NCI-H2227 (cell line): ENCODE measurements around the gene DSE.
A peak's percentile ranks its signal among the peaks of the same experiment; 100 is the strongest.

Experiments used
- DNase-seq: peaks from one replicate; lab custom pipeline; 2025; ENCODE audit not compliant: unreplicated experiment; lab: John Stamatoyannopoulos, UW

The DSE gene

GRCh38 chr6:116409756-116410155 lies 39.0 kb downstream of the DSE start:
- DNase-seq, result no peak

- no peak for DNase-seq
Measured at GRCh38 chr6:116411284-116411623, 40.5 kb downstream of the DSE start.

- DNase-seq, result no peak
Measured at GRCh38 chr6:116412270-116412669, 41.5 kb downstream of the DSE start.

DNA sequence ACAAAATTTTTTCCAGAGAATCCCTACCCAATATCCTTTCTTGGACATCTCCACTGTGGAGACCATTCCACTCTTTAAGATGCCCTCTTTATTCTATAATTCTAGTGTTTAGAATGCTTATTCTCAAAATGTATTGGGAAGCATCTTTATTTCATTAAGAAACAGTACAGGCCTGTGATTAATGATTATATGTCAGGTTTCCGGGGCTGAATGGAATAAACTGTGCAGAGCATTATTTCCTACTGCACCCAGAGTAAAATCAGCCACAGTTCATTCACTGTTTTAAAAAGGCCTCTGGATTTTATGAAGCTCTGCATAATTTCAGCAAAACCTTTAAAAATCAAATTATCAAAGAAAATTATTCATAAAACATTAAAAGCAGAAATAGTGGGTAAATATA lies 42.6 kb downstream of the DSE start:
- DNase-seq, result no peak

DNA sequence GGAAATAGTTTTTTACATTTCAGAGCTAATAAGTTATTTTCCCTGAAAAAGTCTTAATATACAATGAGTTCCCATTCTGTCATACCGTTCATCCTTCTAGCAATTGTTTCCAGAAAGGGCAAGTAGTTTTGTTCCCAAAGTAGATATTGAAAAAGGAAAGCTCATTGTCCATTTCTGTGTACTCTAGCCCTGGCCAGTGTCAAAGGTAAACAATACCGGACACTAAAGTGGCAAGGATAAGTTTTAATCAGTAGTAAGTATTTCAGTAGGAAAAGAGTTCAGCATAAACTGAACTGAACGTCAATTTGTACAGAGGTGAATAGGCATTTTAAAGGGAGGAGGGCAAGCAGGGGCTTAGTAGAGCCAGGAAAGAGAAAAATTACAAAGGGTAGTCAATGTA lies 46.9 kb downstream of the DSE start:
- DNase-seq, result no peak

- no peak for DNase-seq
Measured at GRCh38 chr6:116419069-116419786, 48.5 kb downstream of the DSE start.

GRCh38 chr6:116420341-116420740 lies 49.6 kb downstream of the DSE start:
- DNase-seq, result no peak

DNA sequence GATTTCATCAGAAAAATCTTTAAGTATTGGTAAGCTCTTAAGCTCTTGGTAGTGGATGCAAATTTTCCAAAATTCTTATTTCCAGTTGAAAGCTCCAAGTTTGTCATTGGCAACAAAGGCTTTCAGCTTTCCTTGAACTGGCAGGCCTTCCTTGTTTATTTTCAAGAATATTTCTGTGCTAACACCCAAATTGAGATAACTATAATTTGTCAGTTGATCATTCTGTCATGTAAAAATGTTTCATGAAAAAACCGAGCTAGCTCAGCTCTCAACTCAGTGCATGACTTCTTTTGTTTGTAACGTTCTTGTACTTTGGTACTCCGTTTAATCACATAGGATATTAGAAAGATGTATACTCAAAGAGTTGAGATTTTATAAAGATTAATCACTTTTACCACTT lies 51.5 kb downstream of the DSE start:
- DNase-seq, result no peak

- DNase-seq, result no peak
Measured at GRCh38 chr6:116424001-116424400, 53.3 kb downstream of the DSE start.

DNA sequence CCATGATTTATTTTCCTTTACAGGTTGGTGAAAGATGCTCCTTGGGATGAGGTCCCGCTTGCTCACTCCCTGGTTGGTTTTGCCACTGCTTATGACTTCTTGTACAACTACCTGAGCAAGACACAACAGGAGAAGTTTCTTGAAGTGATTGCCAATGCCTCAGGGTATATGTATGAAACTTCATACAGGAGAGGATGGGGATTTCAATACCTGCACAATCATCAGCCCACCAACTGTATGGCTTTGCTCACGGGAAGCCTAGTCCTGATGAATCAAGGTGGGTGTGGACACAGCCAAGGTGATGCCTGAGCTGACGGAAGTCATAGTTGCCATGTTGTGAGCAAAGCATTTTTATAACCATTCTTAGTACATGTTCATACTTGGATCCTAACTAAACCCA lies 55.8 kb downstream of the DSE start:
- DNase-seq, result no peak

- no peak for DNase-seq
Measured at GRCh38 chr6:116429111-116429510, 58.4 kb downstream of the DSE start.

DNA sequence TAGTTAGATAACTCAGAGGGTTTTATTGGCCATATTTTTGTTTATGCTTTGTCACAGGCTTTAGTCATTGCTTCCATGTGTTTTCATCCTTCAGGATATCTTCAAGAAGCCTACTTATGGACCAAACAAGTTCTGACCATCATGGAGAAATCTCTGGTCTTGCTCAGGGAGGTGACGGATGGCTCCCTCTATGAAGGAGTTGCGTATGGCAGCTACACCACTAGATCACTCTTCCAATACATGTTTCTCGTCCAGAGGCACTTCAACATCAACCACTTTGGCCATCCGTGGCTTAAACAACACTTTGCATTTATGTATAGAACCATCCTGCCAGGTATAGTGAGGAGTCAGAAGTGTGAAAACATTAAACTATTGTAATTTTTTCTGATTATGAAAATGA lies 60.1 kb downstream of the DSE start:
- DNase-seq, result no peak

DNA sequence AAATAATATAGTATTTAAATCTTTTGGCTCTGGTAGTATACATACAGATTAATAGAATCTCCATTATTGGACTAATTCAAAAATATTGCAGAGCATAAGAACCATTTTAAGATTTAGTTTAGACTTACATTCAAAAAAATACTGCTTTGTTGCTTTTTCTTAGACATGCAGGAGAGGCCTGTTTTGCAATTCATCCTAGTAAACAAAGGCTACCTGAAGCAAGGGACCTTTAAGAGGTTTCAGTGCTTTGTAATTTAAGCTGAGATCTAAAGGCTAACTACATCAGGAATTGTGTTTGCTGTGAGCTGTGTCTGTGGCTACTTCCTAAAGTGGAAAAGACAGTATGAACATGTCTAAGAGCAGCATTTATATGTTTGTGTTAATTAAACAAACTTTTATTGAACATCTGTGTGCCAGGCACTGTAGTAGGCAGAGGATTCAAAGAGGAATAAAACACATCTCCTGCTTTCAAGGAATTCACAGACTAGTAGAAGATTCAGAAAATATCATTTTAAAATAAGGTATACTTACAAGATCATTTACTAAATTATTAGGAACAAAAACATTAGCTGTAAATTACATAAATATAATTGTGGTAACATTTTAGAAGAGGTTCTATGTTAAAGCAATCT lies 61.3 kb downstream of the DSE start:
- no peak for DNase-seq

- no peak for DNase-seq
Measured at GRCh38 chr6:116433206-116433712, 62.5 kb downstream of the DSE start.

GRCh38 chr6:116434056-116434725 lies 63.4 kb downstream of the DSE start:
- DNase-seq, result no peak

GRCh38 chr6:116436586-116436985 lies 65.8 kb downstream of the DSE start:
- DNase-seq, result no peak

- no peak for DNase-seq
Measured at GRCh38 chr6:116437656-116438055, 66.9 kb downstream of the DSE start.

DNA sequence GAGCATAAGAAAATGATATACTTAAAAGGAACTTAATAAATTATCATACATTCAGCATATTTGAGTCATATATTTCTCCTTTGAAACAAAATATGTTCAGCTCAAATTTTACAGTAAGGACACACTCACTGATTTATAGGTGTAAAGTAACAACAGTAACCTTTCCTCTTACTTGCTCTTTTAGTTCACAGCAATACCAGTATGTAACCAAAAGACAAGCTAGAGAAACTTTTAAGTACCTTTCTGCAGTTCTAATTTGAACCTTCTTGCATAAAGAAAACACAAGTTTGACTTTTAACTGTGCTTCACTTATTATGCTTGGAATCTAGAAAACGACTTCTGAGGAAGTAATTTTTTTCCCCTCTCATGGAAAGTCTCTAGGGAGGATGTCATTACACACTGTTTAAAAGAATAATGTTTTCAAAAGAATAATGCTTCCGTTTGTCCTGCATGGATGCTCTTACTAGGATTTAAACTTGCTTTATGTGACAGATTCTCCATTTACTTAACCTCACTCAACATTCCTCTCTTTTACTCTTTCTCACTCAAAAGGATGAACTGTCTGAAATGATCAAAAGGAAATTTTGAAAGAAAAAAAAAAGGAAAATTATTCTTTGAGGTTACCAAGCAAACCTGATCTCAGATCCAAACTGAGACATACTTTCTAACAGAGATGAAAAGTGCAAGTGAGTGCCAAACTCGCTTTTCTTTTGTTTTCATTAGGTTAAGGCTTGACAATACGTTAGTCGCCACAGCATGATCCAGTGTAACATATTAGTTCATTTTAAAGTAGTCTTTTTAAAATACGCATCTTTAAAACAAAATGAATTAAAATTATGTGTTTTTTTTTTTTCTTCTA lies 68.1 kb downstream of the DSE start:
- no peak for DNase-seq

DNA sequence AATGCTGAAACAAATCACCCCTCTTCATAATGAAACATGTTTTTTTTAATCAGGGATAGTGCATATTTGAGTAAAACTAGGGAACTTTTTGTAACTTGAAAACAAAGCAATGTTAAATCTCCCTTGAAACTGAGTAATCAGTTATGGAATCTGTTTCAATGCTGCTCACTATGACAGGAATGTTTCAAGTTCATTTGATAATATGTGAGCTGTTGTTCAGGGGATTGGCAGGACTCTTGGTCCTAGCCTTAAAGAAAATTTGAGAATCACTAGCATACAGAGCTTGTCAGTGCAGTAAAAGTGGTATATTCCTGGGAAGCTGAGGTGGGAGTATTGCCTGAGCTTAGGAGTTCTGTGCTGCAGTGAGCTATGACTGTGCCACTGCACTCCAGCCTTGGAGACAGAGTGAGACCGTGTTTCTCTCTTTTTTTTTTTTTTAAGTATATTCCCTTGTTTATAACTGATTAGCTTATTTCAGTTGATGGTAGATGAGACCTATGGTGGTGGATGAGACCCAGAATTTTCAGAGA lies 68.8 kb downstream of the DSE start:
- DNase-seq, result no peak

- DNase-seq, result no peak
Measured at GRCh38 chr6:116443105-116443504, 72.4 kb downstream of the DSE start.

- DNase-seq, result peak; percentile 7
Measured at GRCh38 chr6:116444092-116444491, 73.3 kb downstream of the DSE start.
